Neuronal stem cell (in vitro differentiated cells): ENCODE measurements around the gene RARRES2.
A peak's percentile ranks its signal among the peaks of the same experiment; 100 is the strongest.

Source experiments
- DNase-seq: peaks from one replicate; pipeline ENCODE4 v3.0.0-alpha.2; 2013; ENCODE audit warnings: low spot score
- H2AFZ ChIP-seq: one replicate; pipeline ENCODE4 v1.6.1; 2013; ENCODE audit warnings: mild to moderate bottlenecking, low read length, inconsistent platforms
- H2AK5ac ChIP-seq: 2 replicates; pipeline ENCODE4 v1.6.1; 2013; ENCODE audit warnings: low read depth, mild to moderate bottlenecking, inconsistent platforms, low read length, moderate library complexity, mixed read lengths
- H2BK120ac ChIP-seq: 2 replicates; pipeline ENCODE4 v1.6.1; 2013; ENCODE audit warnings: low read depth, mild to moderate bottlenecking, inconsistent platforms, low read length, moderate library complexity, mixed read lengths
- H2BK12ac ChIP-seq: one replicate; pipeline ENCODE4 v1.6.1; 2013; ENCODE audit warnings: low read length, inconsistent platforms
- H2BK15ac ChIP-seq: 2 replicates; pipeline ENCODE4 v1.6.1; 2013; ENCODE audit warnings: mild to moderate bottlenecking, low read length, inconsistent platforms, mixed read lengths
- H2BK5ac ChIP-seq: one replicate; pipeline ENCODE4 v1.6.1; 2013; ENCODE audit warnings: inconsistent platforms, mild to moderate bottlenecking, low read length, moderate library complexity
- H3K14ac ChIP-seq: one replicate; pipeline ENCODE4 v1.6.1; 2013; ENCODE audit warnings: low read length, inconsistent platforms
- H3K18ac ChIP-seq: 2 replicates; pipeline ENCODE4 v1.6.1; 2013; ENCODE audit warnings: low read length, inconsistent platforms
- H3K23ac ChIP-seq: 2 replicates; pipeline ENCODE4 v1.6.1; 2013; ENCODE audit warnings: low read depth, mild to moderate bottlenecking, mixed read lengths, low read length, inconsistent platforms; ENCODE audit not compliant: poor library complexity
- H3K27ac ChIP-seq: replicated peaks from 3 replicates; pipeline ENCODE4 v1.5.1; 2013; ENCODE audit warnings: low read length, inconsistent platforms
- H3K27me3 ChIP-seq, 3 experiments: 2 replicates each; pipeline ENCODE4 v1.6.1; 2013; ENCODE audit warnings: low read length in 3 of 3, mild to moderate bottlenecking in 2 of 3, inconsistent platforms in 1 of 3, low read depth in 1 of 3, mixed read lengths in 1 of 3, moderate library complexity in 1 of 3; ENCODE audit not compliant: control insufficient read depth in 3 of 3, insufficient read depth in 3 of 3
- H3K36me3 ChIP-seq, 2 donors: replicated peaks in 1 of 2; 2 replicates each; pipeline ENCODE4 v1.6.1; 2013; ENCODE audit warnings: low read length in 2 of 2; ENCODE audit not compliant: control insufficient read depth in 2 of 2, insufficient read depth in 2 of 2
- H3K4ac ChIP-seq: 2 replicates; pipeline ENCODE4 v1.6.1; 2013; ENCODE audit warnings: inconsistent platforms, mild to moderate bottlenecking, low read length, moderate library complexity
- H3K4me1 ChIP-seq, 2 donors: 1 replicate in 1 of 2; 2 replicates in 1 of 2; pipeline ENCODE4 v1.6.1; 2013; ENCODE audit warnings: low read length in 2 of 2, low read depth in 1 of 2; ENCODE audit not compliant: control insufficient read depth in 2 of 2, insufficient read depth in 1 of 2
- H3K4me2 ChIP-seq: one replicate; pipeline ENCODE4 v1.6.1; 2013; ENCODE audit warnings: mild to moderate bottlenecking, low read length, inconsistent platforms; ENCODE audit not compliant: insufficient read depth, poor library complexity, severe bottlenecking
- H3K4me3 ChIP-seq, 2 donors: 2 replicates each; pipeline ENCODE4 v1.5.1; 2013; ENCODE audit warnings: low read length in 2 of 2, mild to moderate bottlenecking in 2 of 2, inconsistent platforms in 1 of 2, moderate library complexity in 1 of 2
- H3K79me1 ChIP-seq: one replicate; pipeline ENCODE4 v1.6.1; 2013; ENCODE audit warnings: low read depth, mild to moderate bottlenecking, inconsistent platforms, low read length, moderate library complexity
- H3K9ac ChIP-seq: one replicate; pipeline ENCODE4 v1.6.1; 2013; ENCODE audit warnings: mild to moderate bottlenecking, low read depth, low read length, inconsistent platforms; ENCODE audit not compliant: poor library complexity
- H3K9me3 ChIP-seq, 2 donors: replicated peaks in 1 of 2; 2 replicates each; pipeline versions ENCODE3 to v1.6.1; 2013; ENCODE audit warnings: low read length in 2 of 2, mild to moderate bottlenecking in 2 of 2, inconsistent platforms in 1 of 2, low read depth in 1 of 2, mixed read lengths in 1 of 2, moderate library complexity in 1 of 2; ENCODE audit not compliant: control insufficient read depth in 2 of 2, insufficient read depth in 1 of 2
- H4K8ac ChIP-seq: one replicate; pipeline ENCODE4 v1.6.1; 2013; ENCODE audit warnings: low read depth, mild to moderate bottlenecking, inconsistent platforms, low read length, moderate library complexity
- H4K91ac ChIP-seq: one replicate; pipeline ENCODE4 v1.6.1; 2013; ENCODE audit warnings: low read length, low read depth, mild to moderate bottlenecking, inconsistent platforms; ENCODE audit not compliant: poor library complexity
- WGBS, 2 donors: extraction: QIAGEN DNeasy Blood & Tissue Kit; methylation state at CpG; one replicate each; pipeline ENCODE4 v1.1.7; 2013; ENCODE audit warnings: missing lambda C conversion rate in 2 of 2, mixed read lengths in 1 of 2; ENCODE audit not compliant: insufficient read length in 2 of 2, insufficient replicate concordance in 1 of 2; ENCODE audit errors: extremely low coverage in 2 of 2; 5-methylcytosine and 5-hydroxymethylcytosine counted together

The RARRES2 gene

GRCh38 chr7:150369748-150370501, 28.5 kb upstream of the RARRES2 start:
- Histone ChIP-seq H3K14ac (no peak overlapping the region), H3K4ac (peak overlapping the region; percentile 38), H4K8ac (peak overlapping the region; percentile 89), H3K18ac (peak overlapping the region; percentile 98), H3K9me3 (no peaks in the 10 kb centered on the region), H3K36me3 (peaks cover 38 to 52% of the 10 kb centered on the region in 2 donors), H4K91ac (peak overlapping the region; percentile 77), H3K4me1 (peaks cover 10 to 24% of the 10 kb centered on the region in 2 donors), H2BK120ac (peak overlapping the region; percentile 65), H3K27ac (peak overlapping the region; percentile 92), H2BK5ac (peak overlapping the region; percentile 99), H3K79me1 (peaks cover 23% of the 10 kb centered on the region), H3K4me3 (peak overlapping the region; percentile 72 to 99), H2AFZ (no peak overlapping the region), H3K9ac (peak overlapping the region; percentile 87), H2BK12ac (peak overlapping the region; percentile 35), H2AK5ac (peak overlapping the region; percentile 97), H3K23ac (no peak overlapping the region), H2BK15ac (peak overlapping the region; percentile 91), H3K27me3 (no peaks in the 10 kb centered on the region), H3K4me2 (peak overlapping the region; percentile 97)
- no peak for DNase-seq
- no CpG with 5 or more reads among the region's 23 CpGs for WGBS, 2 donors

DNA sequence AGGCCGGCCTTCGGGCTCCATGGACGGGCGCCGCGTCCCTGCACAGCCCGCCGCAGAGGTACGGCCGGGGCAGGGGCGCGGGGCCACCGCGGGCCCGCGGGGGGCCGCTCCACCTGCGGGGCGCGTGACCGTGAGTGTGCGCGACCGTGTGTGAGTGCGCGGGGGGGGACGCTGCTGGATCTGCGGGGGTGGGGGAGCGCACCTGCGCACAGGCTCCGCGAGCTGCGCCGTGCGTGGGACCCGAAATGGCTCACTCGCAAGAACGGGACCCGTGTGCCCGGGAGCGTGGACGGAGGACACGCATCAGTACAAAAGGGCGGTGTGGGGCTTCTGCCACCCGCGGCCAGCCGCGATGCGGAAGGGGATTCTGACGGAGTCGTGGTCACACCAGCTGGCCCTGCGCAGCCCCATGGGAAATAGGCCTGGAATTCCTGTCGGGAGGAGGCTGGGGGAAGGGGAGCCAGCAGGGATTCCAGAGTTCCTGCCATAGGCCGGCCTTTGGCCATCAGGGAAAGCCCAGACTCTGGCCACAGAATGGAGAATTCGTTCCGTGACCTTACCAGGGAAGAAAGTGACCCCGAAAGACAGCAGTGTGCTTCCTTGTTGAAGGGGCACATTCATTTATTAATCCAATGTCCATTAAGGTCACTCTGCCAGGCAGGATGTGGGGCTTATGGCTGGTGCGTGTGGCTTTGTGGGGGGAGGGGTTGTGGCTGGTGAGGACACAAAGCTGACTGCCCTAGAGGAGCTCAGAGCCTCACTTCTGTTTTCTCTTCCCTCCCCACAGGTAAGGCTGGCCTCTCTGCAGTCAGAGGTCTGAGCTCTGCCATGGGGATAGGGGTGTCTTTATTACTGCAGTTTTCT, 27.7 kb upstream of the RARRES2 start:
- Histone ChIP-seq H3K18ac (peak overlapping the region; percentile 98), H3K27ac (peak overlapping the region; percentile 92), H2BK120ac (peak overlapping the region; percentile 99), H3K23ac (peak overlapping the region; percentile 95), H3K36me3 (peaks cover 32 to 45% of the 10 kb centered on the region in 2 donors), H2BK15ac (peak overlapping the region; percentile 91), H3K4me1 (peaks cover 9 to 21% of the 10 kb centered on the region in 2 donors), H2AK5ac (peak overlapping the region; percentile 99), H3K4ac (peak overlapping the region; percentile 38), H2BK12ac (peak overlapping the region; percentile 63), H4K8ac (peak overlapping the region; percentile 10), H3K9ac (peak overlapping the region; percentile 94), H3K27me3 (no peaks in the 10 kb centered on the region), H2AFZ (peak overlapping the region; percentile 95), H3K4me2 (peak overlapping the region; percentile 97), H3K9me3 (no peaks in the 10 kb centered on the region), H2BK5ac (peak overlapping the region; percentile 99), H4K91ac (peak overlapping the region; percentile 94), H3K79me1 (peaks cover 23% of the 10 kb centered on the region), H3K4me3 (peak overlapping the region; percentile 72 to 99), H3K14ac (peak overlapping the region; percentile 71)
- no CpG with 5 or more reads among the region's 58 CpGs for WGBS, 2 donors
- peak; percentile 72 for DNase-seq

DNA sequence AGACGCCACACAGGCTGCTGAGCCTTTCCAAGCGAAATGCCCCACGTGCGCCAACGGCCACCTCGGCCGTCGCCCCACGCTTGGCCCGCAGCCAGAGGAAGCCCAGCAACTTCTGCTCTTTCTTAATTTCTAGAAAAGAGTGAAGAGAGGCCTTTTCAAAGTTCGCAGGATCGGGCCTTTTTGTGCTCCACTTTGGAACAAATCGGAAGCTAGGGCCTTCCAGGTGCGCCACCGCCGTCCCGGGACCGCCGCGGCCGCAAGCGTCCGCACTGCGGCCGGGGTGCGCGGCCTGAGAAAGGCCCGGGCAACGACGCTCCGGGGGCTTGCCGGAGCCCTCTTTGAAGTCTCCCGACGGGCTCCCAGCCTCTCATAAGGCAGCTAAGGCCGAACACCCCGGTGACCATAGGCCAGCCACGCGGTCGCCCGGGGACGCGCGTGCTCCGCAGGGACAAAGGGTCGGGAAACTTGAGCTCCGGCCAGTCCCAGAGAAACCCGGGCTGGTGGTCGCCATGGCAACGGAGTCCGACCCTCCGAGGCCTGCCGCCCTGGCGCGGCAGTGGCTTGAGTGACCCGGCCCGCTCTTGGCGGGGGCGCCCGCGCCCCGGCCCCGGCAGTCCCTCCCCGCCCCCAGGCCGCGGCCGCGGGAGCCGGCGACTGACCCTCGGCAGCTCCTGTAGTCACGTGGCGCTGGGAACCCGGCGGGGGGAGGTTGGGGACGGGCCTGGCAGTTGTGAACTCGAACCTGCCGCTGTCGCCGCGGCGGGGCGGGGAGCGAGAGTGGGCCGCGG, 26.9 kb upstream of the RARRES2 start, which contains the start of gene REPIN1:
Gene REPIN1, plus strand, starts transcription at position 727 of the 788 bp plus-strand sequence. CDS start 890 bp downstream, outside the sequence.
- DNase-seq: peak; percentile 90
- H4K91ac ChIP-seq: peak within 1 kb of the TSS; percentile 94
- peak within 1 kb of the TSS; percentile 99 for H2BK120ac ChIP-seq
- H3K9me3 ChIP-seq: no peaks in the 10 kb centered on the region
- H2BK5ac ChIP-seq: peak within 1 kb of the TSS; percentile 99
- H3K36me3 ChIP-seq: peaks cover 25 to 37% of the 10 kb centered on the region in 2 donors
- H3K23ac ChIP-seq: peak within 1 kb of the TSS; percentile 95
- H3K4me1 ChIP-seq: peaks cover 9 to 19% of the 10 kb centered on the region in 2 donors
- peak within 1 kb of the TSS; percentile 95 for H2AFZ ChIP-seq
- H3K79me1 ChIP-seq: peaks cover 19% of the 10 kb centered on the region
- H3K9ac ChIP-seq: peak within 1 kb of the TSS; percentile 94
- H2BK12ac ChIP-seq: peak within 1 kb of the TSS; percentile 63
- peak within 1 kb of the TSS; percentile 38 for H3K4ac ChIP-seq
- H3K14ac ChIP-seq: peak within 1 kb of the TSS; percentile 71
- H2BK15ac ChIP-seq: peak within 1 kb of the TSS; percentile 91
- no CpG with 5 or more reads among the region's 85 CpGs for WGBS, 2 donors
- H3K27me3 ChIP-seq: no peaks in the 10 kb centered on the region
- peak within 1 kb of the TSS; percentile 89 for H4K8ac ChIP-seq
- H3K4me3 ChIP-seq: peak within 1 kb of the TSS; percentile 72 to 99
- H3K18ac ChIP-seq: peak within 1 kb of the TSS; percentile 98
- H2AK5ac ChIP-seq: peak within 1 kb of the TSS; percentile 99
- peak within 1 kb of the TSS; percentile 97 for H3K4me2 ChIP-seq
- H3K27ac ChIP-seq: peak within 1 kb of the TSS; percentile 92
